Heart left ventricle (tissue), 16 donors: ENCODE measurements around the gene ZCWPW2. TPM values are rescaled to one million over a fixed set of nuclear protein-coding genes. Genes with fewer than 3 reads are reported as not detected.

Experiments
- ATAC-seq, 4 donors: fragments of 200-7000 bp; cut with Tn5 transposase; one replicate each; pipeline ENCODE4 v1.9.1; 2020 to 2022; ENCODE audit warnings: moderate library complexity in 4 of 4, mild to moderate bottlenecking in 3 of 4, moderate number of reproducible peaks in 1 of 4
- DNase-seq, 5 donors: peaks; one replicate each; pipeline ENCODE4 v3.0.0-alpha.2; 2020
- H3K27ac ChIP-seq, 12 donors: fragments of 200-600 bp; sonication (generic) in 4 of 12; one replicate each; pipeline versions ENCODE4 v1.5.0 to v1.8.0; 2016 to 2022; ENCODE audit warnings: mild to moderate bottlenecking in 2 of 12
- H3K27me3 ChIP-seq, 9 donors: fragments of 200-600 bp; sonication (generic) in 2 of 9; one replicate each; pipeline versions ENCODE4 v1.5.1 to v1.8.0; 2016 to 2022; ENCODE audit warnings: mild to moderate bottlenecking in 3 of 9
- H3K36me3 ChIP-seq, 9 donors: fragments of 200-600 bp; sonication (generic) in 2 of 9; one replicate each; pipeline versions ENCODE4 v1.5.0 to v1.8.0; 2018 to 2022; ENCODE audit warnings: mild to moderate bottlenecking in 2 of 9
- H3K4me1 ChIP-seq, 12 donors: fragments of 200-600 bp; sonication (generic) in 4 of 12; one replicate each; pipeline versions ENCODE4 v1.5.0 to v1.8.0; 2016 to 2022; ENCODE audit warnings: mild to moderate bottlenecking in 3 of 12
- H3K4me3 ChIP-seq, 12 donors: fragments of 200-600 bp; sonication (generic) in 4 of 12; one replicate each; pipeline versions ENCODE4 v1.5.0 to v1.8.0; 2017 to 2022; ENCODE audit warnings: mild to moderate bottlenecking in 9 of 12, moderate library complexity in 4 of 12
- H3K9me3 ChIP-seq, 12 donors: fragments of 200-600 bp; sonication (generic) in 4 of 12; one replicate each; pipeline versions ENCODE4 v1.5.0 to v1.8.0; 2016 to 2022; ENCODE audit warnings: mild to moderate bottlenecking in 1 of 12
- POLR2A ChIP-seq, 2 donors: fragments of 450-650 bp; IDR thresholded peaks; one replicate each; pipeline ENCODE4 v1.6.1; 2017; ENCODE audit warnings: antibody characterized with exemption in 2 of 2, mild to moderate bottlenecking in 2 of 2, moderate library complexity in 2 of 2
- WGBS, 4 donors: extraction: QIAGEN DNeasy Blood & Tissue Kit in 2 of 4; methylation state at CpG; one replicate each; pipeline versions ENCODE4 v1.1.5 to v1.1.7; 2013 to 2018; 5-methylcytosine and 5-hydroxymethylcytosine counted together
- intact Hi-C, 10 donors: fragments of 100-400 bp; cut with DNase I; formaldehyde crosslinking; loops; one replicate each; pipeline versions ENCODE4 v1.11.1 to v1.14.2; 2022
- polyA plus RNA-seq, 2 donors: library from polyadenylated mRNA; stranded (reverse); fragments of 200-250 nt; gene quantifications; one replicate each; pipeline ENCODE4 v1.2.3, GENCODE V29; 2013
- total RNA-seq, 9 donors: library from RNA; depleted of rRNA in 2 of 9; stranded (reverse); fragments of >200 nt in 2 of 9; fragmentation: NEBNext Ultra II Directional in 3 of 9; extraction: Animal tissue kit (Norgen Biotek cat#: 25700) in 3 of 9; gene quantifications; one replicate each; pipeline versions ENCODE4 v1.1.0 to v1.2.4, GENCODE V29; 2016 to 2023
- TF ChIP-seq, protein P1 (sequence below), 12 donors: fragments of 200-600 bp; sonication (generic) in 4 of 12; IDR thresholded peaks; one replicate each; pipeline versions ENCODE4 v1.5.0 to v1.8.0; 2018 to 2022; ENCODE audit warnings: antibody characterized with exemption in 12 of 12, mild to moderate bottlenecking in 5 of 12
- donor health status: ischemic (EF 13 %, LVEDD 7.1; RV severe dilation, severe dysfunction).
- donor health status: healthy with polysubstance abuse.
- donor health status: DM: no; HTN: yes; CAD: no.
- donor health status: DM: no; HTN: no; CAD: no.
- donor health status: ischemic (EF 25% LVEDD 6.9; RV normal size, moderate dysfunction).
- donor health status: ischemic (EF 25% LVEDD 5.7; RV mildly dilated, moderate dysfunction).
- donor health status: healthy.
- donor health status: DM: yes; HTN: yes; CAD: no.
- donor health status: ischemic (EF 35%, LVEDD 5.7; RV mildly dilated, moderate dysfunction).
- donor health status: nonischemic (EF 11% LVEDD 7.7; RV severe dilation, severe dysfunction).
- donor health status: DM: yes; HTN: yes; CAD: no.
- donor health status: PGD.
- donor health status: ischemic (EF 29% LVEDD 5.4; RV normal size, mild dysfunction).
- donor health status: nonischemic (EF 23%, LVEDD 6.1; RV moderate dilation, normal function).

The ZCWPW2 gene
- total and polyA plus RNA-seq, 11 donors: 0.86 to 4.9 (median 1.8) TPM

DNA sequence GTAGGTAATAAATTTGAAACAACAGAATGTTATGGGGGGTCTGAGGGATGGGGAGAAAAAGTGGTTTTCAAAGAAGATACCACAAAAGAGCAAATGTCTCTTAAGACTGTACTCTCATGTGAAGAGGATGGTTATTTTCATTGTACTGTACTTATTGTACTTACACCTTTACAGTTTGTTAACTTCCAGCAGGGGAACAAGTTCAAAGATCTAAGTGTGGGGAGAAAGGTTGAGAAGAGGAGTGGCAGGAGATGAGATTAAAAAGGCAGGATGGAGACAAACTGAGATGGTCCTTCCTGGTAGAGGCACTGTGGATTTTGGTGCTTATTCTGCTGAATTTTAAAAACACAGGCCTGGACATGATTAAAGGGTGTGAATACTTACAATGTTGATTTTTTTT is 5.4 kb upstream of the ZCWPW2 start:
- Histone ChIP-seq H3K27me3 (no peaks in the 10 kb centered on the region), H3K4me3 (no peak overlapping the region), H3K4me1 (peaks cover 0 to 67% (median 39%) of the 10 kb centered on the region in 12 donors), H3K27ac (peak overlapping the region in 1 of 12 donors; percentile 13), H3K36me3 (peaks cover 0 to 25% (median 23%) of the 10 kb centered on the region in 9 donors), H3K9me3 (no peaks in the 10 kb centered on the region)
- TF ChIP-seq POLR2A (IDR thresholded peaks at IDR 0.05): no peak
- TF ChIP-seq, protein P1, sequence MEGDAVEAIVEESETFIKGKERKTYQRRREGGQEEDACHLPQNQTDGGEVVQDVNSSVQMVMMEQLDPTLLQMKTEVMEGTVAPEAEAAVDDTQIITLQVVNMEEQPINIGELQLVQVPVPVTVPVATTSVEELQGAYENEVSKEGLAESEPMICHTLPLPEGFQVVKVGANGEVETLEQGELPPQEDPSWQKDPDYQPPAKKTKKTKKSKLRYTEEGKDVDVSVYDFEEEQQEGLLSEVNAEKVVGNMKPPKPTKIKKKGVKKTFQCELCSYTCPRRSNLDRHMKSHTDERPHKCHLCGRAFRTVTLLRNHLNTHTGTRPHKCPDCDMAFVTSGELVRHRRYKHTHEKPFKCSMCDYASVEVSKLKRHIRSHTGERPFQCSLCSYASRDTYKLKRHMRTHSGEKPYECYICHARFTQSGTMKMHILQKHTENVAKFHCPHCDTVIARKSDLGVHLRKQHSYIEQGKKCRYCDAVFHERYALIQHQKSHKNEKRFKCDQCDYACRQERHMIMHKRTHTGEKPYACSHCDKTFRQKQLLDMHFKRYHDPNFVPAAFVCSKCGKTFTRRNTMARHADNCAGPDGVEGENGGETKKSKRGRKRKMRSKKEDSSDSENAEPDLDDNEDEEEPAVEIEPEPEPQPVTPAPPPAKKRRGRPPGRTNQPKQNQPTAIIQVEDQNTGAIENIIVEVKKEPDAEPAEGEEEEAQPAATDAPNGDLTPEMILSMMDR (IDR thresholded peaks at IDR 0.05): no peak
- intact Hi-C loops: loop anchor here in 1 of 10 donors (10.0 kb wide), 1 partner anchor 98 kb away; the partner anchor contains the start of gene CMC1
- DNase-seq: no peak
- ATAC-seq: no peak

DNA sequence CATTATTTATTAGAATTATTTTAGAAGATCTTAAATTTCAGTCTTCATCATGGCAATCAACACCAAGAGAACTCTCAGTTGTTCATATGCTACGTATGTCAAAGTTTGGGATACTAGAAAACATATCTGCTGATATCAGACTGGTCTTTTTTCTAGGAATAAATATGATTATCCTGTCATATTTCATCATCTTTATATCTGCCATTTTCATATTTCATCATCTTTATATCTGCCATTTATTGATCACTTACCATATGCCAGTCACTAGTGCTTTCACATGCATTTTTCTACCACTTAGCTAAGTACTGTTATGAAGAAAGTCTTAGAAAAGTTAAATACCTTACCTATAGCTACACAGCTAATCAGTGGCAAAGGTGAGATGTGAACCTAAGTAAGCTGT is 2.8 kb upstream of the ZCWPW2 start:
- H3K4me3 ChIP-seq: no peak overlapping the region
- ATAC-seq (no peak), DNase-seq (no peak)
- H3K27ac ChIP-seq: no peak overlapping the region
- H3K36me3 ChIP-seq: no peaks in the 10 kb centered on the region
- no peaks in the 10 kb centered on the region for H3K9me3 ChIP-seq
- peaks cover 0 to 80% (median 49%) of the 10 kb centered on the region in 12 donors for H3K4me1 ChIP-seq
- WGBS, 4 donors: 90 to 94% (median 93%) methylated on average over 1 of the region's 1 CpG
- intact Hi-C loops: loop anchor here in 2 of 10 donors (5.0 to 10.0 kb wide), 2 partner anchors 101 to 103 kb away; partner anchors contain the start of gene CMC1 (in 2 of the 2)
- no peaks in the 10 kb centered on the region for H3K27me3 ChIP-seq
- no peak for TF ChIP-seq POLR2A (IDR thresholded peaks at IDR 0.05)
- TF ChIP-seq, protein P1 (IDR thresholded peaks at IDR 0.05): no peak

DNA sequence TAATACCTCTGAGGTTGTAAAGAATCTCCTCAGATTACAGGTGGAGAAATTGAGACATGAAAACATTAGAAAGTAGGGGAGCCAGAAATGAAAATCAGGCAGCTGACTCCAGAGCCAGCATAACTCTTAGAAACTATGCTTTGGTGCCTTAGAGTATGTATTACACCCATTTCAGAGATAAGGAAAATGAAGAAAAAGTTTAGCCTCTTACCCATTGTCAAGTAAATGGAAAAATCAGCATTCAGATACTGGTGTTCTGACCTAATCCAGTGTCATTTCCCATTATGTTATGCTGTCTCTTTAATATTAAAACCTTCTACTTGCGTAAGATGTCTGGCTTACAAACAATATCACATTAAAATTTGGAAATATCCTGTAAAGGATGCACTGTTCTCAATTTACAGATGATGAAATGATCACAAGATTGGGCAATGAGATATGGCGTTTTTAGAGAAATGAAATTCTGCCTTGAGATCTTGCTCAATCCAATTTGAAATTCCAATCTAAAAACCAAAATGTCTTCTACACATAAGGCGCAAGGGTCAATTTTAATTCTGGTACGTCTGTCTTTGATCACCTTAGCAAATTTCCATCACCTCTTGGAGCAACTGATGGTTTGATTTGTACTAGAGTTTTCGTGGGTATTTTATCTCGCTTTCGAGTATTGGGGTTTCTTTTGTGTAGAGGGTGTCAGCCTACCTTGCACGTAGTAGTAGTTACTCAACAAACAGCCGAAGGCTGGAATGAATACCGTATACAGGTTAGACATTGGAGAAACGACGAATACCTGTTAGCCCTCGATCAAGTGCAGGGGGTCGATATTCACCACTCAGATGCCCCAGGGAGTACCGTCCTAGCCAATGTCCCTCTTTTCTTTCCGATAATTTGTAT is 902 bp upstream of the ZCWPW2 start:
- Histone ChIP-seq H3K4me1 (peaks cover 0 to 73% (median 47%) of the 10 kb centered on the region in 12 donors), H3K9me3 (peaks cover 0 to 16% (median 2%) of the 10 kb centered on the region in 12 donors), H3K27ac (peak overlapping the region; percentile 97 to 100 (median 98)), H3K36me3 (peaks cover 0 to 5% (median 0%) of the 10 kb centered on the region in 9 donors), H3K4me3 (peak overlapping the region; percentile 59 to 89 (median 80)), H3K27me3 (no peaks in the 10 kb centered on the region)
- no peak for TF ChIP-seq POLR2A (IDR thresholded peaks at IDR 0.05)
- TF ChIP-seq, protein P1 (IDR thresholded peaks at IDR 0.05): no peak
- WGBS, 4 donors: 30 to 32% (median 31%) methylated on average over 16 of the region's 16 CpGs
- DNase-seq (no peak), ATAC-seq (no peak)
- intact Hi-C loops: loop anchor here in 2 of 10 donors (5.0 to 10.0 kb wide), 2 partner anchors 103 to 105 kb away; partner anchors contain the start of gene CMC1 (in 2 of the 2)

DNA sequence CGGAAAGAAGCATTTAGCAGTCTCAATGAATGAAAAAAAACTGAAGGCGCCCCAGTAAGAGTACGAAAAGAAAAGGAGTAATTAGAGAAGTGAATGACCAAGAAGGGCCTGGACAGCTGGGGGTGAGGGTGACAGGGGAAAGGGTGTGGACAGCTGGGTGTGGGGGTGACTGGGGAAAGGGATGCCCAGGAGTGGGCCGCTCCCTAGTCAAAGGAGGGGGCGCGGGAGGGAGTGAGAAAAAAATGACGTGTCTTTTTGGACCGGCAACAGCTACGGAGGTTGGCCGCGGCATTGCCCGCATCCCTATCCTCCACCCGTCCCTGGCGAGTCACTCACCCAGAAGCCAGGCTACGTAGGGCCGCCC is 274 bp upstream of the ZCWPW2 start:
- 1% methylated on average over 16 of the region's 16 CpGs for WGBS, 4 donors
- ATAC-seq: peak; percentile 86 to 89 (median 88)
- H3K9me3 ChIP-seq: peaks cover 0 to 22% (median 4%) of the 10 kb centered on the region in 12 donors
- H3K27ac ChIP-seq: peak overlapping the region; percentile 97 to 100 (median 98)
- H3K4me1 ChIP-seq: peaks cover 0 to 68% (median 46%) of the 10 kb centered on the region in 12 donors
- no peak for DNase-seq
- peaks cover 0 to 12% (median 0%) of the 10 kb centered on the region in 9 donors for H3K36me3 ChIP-seq
- H3K4me3 ChIP-seq: peak overlapping the region; percentile 59 to 89 (median 80)
- TF ChIP-seq POLR2A (IDR thresholded peaks at IDR 0.05): no peak
- TF ChIP-seq, protein P1 (IDR thresholded peaks at IDR 0.05): peak in 1 of 12 donors; percentile 0
- no peaks in the 10 kb centered on the region for H3K27me3 ChIP-seq
- intact Hi-C loops: loop anchor here in 2 of 10 donors (5.0 to 10.0 kb wide), 2 partner anchors 103 to 106 kb away; partner anchors contain the start of gene CMC1 (in 2 of the 2)
